OCI-LY3 (cell line): Measurements from ENCODE around the gene ENOPH1.

Experiments
- CTCF ChIP-seq: fragments of 200-600, 300-600 bp; sonication (generic); IDR thresholded peaks from 2 replicates; pipeline ENCODE4 v1.5.1; 2014; ENCODE audit warnings: antibody characterized with exemption, low read length, low read depth
- EZH2phosphoT487 ChIP-seq: fragments of 200-600 bp; shearing (Covaris generic); IDR thresholded peaks from 2 replicates; pipeline ENCODE4 v1.6.1; 2018; ENCODE audit warnings: antibody characterized with exemption, mixed run types, low read depth

- no peak for TF ChIP-seq CTCF
- no peak for TF ChIP-seq EZH2phosphoT487
Observed at GRCh38 chr4:82380831-82381230, 49.6 kb upstream of the ENOPH1 start.
